NCI-H2029 treated with DMSO at 0.1 percent for 48 hours (cell line): Measurements from ENCODE around the gene HMX1.

ENCODE experiments used
- DNase-seq: peaks from one replicate; lab custom pipeline; 2025; lab: John Stamatoyannopoulos, UW

Gene HMX1

DNA sequence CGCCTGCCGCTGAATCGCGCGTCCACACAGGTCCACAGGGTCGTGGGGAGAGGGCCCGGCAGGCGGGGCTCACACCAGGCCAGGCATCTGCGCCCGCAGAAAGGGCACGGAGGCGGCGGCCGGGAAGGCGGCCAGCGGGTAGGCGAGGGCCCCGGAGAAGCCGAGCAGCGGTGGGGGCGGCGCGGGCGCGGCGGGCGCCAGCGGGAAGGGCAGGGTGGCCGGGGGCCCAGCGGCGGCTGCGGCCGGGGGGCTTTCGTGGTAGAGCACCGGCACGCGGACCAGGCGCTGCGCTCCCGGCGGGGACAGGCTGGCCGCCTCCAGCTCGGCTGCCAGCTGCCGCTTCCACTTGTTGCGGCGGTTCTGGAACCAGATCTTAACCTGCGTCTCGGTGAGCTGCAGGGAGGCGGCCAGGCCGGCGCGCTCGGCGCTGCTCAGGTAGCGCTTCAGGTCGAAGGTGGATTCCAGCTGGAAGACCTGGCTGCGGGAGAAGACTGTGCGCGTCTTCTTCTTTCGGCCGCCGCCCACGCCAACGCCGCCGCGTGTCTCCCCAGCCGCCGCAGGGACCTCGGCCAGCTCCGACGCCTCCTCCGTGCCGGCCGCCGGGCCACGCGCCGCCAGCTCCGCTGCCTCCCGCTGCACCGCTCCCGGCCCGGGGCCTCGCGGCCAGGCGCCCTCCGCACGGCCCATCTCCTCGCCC, 3.9 kb downstream of the HMX1 start:
- DNase-seq: no peak

GRCh38 chr4:8866828-8867623, 4.6 kb downstream of the HMX1 start:
- DNase-seq: no peak

DNA sequence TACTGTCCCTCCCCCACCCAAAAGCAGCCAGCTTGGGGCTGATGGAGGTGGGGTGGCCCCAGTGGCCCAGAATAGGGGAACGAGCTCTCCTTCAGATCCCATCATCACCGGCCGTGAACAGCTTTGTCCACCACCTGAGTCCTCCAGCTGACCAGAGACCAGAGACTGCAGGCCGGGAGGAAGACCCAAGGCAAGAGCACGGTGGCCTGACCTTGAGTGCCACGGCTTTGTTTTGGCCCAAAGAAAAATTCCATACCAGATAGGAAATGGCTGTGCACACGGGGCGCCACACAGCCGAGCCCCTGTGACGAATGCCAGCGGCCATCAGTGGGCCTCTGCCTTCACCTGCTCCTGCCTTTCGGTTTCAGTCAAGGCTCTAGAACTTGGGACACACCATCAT, 5.2 kb downstream of the HMX1 start:
- DNase-seq: no peak

DNA sequence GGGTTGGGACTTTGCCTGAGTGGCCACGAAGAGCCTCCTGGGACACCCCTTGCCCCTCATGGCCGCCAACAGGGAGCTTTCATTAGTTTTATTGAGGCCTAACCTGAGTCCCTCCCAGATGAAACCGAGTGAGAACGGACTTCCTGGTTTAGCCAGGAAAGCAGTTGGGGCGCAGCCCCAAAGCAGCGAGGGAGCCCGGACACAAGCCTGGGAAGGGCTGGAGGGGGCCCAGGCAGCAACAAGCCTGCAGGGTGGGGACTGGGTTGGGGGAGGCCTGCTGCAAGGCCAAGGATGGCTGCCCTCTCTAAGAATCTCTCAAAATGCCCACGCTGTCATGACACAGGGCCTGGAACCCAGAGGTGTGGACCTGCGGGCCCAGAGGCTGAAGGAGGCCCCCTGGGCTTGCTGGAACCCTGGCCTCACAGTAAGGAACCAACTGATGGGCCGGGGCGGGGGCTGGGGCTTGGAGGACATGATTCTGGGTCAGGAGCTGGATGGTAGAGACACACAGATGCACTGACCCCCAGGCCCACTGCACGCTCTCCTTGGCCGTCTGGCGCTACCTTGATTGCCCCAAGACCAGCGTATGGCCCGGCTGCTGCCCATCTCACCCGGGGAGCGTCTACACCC, 5.8 kb downstream of the HMX1 start:
- no peak for DNase-seq

GRCh38 chr4:8864912-8865680, 6.5 kb downstream of the HMX1 start:
- no peak for DNase-seq

- DNase-seq: no peak
Measured at GRCh38 chr4:8863686-8864682, 7.7 kb downstream of the HMX1 start.

DNA sequence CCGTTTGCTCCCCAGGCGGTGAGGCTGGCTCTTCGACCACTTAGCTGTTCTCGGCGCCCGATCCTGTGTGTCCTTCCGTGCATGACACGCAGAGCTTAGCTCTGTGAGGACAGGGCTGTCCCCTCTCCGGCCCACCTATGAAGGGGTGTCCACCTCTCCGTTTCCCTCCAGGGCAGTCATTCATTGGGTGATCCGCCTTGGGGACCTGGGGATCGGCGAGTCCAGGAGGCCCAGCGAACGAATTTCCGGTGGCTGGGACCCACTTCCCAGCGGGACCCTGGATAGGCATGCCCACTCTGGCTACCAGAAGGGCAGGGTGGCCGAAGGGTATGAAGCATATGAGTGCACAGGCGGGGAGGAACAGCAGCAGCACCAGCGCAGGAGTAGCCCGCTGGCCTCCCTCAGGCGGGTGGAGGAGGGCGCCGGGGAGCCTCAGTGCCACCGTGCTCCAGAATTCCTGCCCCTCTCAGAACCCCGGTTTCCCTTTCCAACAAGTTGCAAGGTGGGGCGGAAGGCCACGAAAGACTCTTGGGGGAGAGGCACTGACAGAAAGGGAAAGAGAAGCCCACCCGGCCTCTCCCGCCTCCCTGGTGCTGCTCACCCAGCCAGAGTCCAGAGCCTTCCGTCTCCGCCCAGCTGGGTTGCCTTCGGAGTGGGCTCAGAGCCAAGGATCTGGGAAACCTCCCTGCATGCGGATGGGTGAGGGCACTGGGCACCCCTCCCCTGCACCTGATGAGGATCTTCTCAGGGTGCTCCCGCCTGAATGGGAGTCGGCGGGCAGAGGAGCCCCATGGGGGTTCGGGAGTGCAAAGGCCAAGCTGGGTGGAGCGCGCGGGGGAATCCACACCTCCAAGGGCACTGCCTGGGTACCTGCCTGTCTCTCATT, 8.6 kb downstream of the HMX1 start:
- no peak for DNase-seq

- DNase-seq: no peak
Measured at GRCh38 chr4:8862334-8862733, 9.3 kb downstream of the HMX1 start.

DNA sequence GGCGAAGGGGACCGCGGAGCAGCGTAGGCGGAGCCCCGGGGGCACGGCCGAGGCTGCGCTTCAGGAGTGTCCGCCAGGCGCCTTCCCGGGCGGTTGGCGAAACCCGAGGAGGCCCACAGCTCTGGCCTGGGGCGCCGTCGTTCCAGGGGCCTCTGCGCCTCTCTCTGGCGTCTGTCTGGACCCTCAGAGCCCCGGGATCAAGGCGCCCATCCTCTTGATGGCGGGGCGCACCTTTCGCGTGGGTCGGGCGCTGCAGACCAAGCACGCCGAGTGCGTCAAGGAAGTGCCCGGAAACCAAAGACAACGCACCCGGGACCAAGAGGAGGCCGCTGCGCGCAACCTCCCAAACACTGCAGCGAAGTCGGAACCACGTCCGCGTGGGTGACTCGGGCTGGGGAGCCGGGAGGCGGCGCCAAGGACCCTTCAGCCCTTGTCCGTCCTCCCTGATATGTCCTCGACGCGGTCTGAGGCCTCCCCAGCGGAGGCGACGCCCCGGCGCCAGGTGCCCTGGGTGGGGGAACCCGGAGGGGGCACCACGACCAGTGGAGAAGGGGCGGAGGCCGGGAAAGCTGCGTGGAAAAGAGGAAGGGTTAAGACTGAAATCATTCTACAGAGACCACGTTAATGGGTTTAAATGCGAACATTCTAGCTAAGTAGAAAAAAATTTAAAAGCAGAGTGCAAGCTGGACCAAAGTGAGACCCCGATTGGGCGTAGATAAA, 9.9 kb downstream of the HMX1 start:
- DNase-seq: no peak

DNA sequence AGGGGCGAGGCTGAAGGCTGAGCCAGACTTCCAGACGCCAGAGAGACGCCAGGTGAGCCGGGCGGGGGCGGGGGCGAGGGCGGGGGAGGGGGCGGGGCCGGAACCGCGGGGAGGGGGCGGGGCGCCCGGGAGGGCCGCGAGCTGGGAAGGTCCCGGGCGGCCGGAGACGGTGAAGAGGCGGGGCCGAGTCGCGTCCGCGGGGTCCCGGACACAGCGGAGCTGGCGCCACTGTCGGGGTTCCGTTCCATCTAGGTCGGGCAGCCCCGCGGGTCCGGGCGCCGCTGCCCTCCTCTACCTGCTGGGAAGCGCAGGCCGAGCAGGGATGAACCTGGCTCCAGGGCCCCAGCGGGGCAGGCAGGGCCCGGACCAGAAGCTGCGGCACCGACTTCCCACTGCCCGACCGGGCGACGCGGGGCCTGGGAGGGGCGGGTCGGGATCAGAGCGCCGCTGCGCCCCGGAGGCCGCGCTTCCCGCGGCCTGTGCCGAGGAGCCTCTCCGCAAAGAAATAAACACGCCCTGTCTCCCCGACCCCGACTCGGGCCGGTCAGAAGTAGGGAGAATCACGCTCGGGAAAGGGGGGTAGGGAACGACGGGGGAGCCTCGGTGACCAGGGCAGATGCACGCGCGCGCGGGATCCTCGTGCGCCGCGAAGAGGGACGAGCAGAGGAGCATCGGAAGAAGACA, 10.6 kb downstream of the HMX1 start:
- no peak for DNase-seq

DNA sequence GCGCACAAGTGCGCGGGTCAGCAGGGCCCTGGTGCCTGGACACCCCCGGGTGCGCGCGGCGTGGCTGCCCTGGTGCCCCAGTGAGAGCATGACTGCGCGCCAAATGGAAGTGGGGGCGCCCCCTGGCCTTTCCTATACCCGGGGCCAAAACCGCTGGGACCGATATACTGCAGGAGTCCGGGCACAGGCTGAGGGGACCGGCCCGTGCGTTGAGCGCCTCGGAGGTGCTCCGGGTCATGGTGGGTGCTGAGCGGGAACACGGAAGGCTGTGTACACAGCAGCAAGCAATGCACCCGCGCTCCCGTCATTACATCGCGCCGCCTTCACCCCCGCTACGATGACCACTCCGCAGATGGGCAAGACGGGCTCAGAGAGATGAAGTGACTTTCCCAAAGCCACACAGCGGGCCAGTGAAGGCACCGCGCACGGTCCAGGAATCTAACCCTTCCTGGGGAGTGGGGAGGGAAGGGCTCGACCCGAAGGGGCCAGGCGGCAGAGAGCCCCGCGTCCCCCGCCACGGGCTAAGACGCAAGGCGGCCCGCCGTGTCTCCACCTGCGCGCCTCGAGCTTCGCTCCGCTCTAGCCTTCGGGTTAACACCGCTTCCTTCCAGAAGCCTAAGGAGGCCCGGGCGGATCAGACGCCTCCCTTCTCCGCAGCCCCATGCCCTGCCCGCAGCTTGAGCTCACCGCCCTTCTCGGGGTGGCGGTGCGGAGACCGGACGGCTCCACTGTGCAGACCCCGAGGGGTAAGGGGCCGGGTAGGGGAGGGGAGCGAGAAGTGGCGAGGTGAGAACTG, 11.3 kb downstream of the HMX1 start:
- DNase-seq: no peak

DNA sequence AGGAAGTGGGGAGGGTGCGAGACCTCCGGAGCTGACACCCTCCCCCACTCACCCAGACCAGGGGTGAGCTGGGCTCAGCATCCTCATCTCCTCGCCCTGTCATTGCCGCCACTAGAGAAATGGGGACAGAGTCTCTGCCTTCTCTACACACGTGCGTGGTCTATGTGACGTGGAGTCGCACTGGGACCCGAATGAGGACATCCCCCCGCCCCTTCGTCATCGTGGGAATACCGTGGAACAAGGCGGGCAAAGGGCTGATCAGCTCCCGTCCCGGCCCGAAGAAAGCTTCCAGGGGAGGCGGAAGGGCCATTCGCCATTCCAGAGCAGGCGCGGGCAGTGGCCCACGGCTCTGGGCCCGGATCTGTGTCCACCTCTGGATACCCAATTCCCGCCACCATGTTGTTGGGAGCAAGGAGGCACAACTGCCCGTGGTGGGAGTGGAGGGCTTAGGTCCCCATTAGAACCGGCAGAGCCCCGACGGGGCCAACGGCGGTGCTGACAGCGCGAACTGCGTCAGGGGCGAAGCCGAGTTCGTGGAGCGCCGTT, 12.0 kb downstream of the HMX1 start:
- no peak for DNase-seq

GRCh38 chr4:8858701-8859210, 12.9 kb downstream of the HMX1 start:
- no peak for DNase-seq

GRCh38 chr4:8857766-8858700, 13.6 kb downstream of the HMX1 start:
- no peak for DNase-seq

DNA sequence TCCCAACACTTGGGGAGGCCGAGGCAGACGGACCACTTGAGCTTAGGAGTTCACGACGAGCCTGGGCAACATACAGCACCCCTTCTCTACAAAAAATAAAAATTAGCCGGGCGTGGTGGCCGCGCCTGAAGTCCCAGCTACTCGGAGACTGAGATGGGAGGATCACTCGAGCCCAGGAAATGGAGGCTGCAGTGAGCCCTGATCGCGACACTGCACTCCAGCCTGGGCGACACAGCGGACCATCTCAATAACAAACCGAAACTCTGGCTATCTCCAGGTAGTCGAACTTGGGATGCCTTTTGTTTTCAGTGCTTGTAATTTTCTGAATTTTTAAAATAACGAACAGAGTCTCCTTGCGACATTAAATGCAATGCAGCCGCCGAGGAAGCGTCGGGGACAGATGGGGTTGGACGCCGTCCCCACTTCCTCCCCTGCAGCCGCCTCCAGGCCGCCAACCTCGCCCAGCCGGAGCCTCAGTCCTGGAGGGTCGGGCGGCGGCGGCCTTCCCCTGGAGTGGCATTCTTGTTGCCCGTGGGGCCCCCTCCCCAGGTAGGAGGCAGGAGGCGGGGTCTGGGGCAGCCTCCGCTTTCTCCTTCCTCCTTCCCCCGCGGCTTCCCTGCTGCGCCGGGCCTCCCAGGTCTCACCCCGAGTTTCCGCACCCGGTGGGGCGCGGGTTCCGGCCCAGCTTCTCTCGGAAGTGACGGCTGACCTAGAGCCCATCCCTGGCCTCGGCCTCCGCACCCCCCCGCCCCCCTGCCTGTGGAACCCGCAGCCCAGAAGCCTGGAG, 14.6 kb downstream of the HMX1 start:
- DNase-seq: no peak
